ENCODE results near the gene NLK.
A peak's percentile ranks its signal among the peaks of the same experiment; 100 is the strongest.
"Not testable (repeated sequence)": the region's sequence is repeated elsewhere in the genome, so short reads cannot be mapped to it uniquely, and the experiment has no call there.

The NLK gene

DNA sequence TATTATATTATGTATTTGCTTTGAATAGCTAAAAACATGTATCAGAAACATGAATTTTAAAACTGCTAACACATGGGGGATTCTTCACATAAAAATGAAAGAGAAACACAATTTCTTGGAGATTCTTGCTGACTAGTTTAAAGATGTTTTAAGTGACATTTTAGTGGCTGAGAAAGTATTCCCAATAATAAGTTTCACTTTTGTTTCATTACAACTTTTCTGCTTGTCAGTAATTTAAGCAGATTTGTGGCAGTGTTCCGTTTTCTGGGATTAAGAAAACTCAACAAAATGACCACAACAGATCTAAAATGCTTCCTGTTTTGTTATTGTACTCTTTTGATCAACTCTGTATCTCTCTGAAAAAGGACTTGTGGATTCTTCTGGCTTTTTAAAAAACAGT lies 75.9 kb downstream of the NLK start:
- no peak for FAIRE-seq

DNA sequence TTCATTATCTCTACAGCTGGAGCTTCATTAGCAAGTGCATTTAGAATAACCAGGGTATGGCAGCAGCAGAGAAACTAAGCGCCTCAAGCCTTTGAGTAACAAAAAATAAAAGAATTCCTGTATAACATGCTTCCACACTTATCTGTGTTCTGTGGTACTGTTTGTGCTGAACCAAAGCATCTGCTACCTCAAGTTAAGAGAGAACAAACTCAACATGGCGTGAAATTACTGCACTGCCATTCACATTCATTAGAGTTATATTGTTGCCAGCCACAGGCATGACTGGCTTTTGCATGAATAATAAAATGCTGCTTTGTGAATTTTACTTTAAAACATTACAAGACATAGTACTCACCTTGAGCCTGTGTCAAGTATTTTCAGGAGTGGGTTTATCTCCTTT lies 76.6 kb downstream of the NLK start:
- no peak for FAIRE-seq

DNA sequence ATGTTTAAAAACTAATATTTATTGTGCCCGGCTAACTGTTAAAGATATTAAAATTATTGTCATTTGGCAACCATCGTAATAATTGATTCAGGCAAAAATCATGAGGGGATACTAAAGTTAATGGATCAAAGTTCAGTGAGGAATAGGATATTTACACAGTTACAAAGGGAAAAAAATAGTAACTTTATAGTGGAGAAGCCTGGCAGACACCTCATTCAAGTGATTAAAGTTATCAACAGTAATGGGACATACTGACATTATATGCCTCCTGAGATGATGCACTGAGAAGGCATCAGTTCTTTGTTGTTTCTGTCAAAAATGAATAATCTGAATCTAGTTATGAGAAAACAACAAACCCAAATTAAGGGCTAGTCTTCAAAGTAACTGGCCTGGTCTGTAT lies 77.1 kb downstream of the NLK start:
- FAIRE-seq = no peak

DNA sequence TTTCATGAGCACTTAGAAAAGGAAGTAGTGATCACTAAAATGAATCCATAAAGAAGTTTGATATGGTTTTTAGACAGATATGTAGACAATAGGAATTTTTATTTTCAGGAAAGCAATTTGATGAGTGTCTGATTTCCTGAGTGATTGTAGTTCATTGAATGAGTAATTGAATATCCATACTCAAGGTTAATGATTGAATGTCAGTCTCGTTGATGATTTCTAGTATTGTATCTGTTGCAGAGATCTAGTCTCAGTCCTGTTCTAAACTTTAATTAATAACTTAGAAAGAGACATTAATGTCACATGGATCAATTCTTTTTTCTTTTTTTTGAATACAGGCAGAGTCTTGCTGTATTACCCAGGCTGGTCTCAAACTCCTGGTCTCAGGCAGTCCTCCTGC lies 78.3 kb downstream of the NLK start:
- FAIRE-seq = no peak

DNA sequence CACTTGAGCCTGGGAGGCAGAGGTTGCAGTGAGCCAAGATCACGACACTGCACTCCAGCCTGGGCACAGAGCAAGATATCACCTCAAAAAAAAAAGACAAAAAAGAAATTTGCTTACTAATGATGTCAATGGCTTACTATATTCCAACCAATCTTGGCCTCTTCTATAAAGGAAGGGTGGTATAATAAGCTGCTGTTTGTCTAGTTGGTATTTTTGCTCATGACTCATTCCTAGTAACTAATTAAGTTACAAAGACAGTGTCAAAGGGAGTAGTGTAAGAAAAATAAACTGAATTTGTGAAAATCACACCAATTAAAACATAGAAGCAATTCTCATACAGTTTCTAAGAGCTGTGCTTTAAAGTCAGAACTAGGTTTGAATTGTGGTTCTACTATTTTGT lies 82.5 kb downstream of the NLK start:
- FAIRE-seq = no peak

DNA sequence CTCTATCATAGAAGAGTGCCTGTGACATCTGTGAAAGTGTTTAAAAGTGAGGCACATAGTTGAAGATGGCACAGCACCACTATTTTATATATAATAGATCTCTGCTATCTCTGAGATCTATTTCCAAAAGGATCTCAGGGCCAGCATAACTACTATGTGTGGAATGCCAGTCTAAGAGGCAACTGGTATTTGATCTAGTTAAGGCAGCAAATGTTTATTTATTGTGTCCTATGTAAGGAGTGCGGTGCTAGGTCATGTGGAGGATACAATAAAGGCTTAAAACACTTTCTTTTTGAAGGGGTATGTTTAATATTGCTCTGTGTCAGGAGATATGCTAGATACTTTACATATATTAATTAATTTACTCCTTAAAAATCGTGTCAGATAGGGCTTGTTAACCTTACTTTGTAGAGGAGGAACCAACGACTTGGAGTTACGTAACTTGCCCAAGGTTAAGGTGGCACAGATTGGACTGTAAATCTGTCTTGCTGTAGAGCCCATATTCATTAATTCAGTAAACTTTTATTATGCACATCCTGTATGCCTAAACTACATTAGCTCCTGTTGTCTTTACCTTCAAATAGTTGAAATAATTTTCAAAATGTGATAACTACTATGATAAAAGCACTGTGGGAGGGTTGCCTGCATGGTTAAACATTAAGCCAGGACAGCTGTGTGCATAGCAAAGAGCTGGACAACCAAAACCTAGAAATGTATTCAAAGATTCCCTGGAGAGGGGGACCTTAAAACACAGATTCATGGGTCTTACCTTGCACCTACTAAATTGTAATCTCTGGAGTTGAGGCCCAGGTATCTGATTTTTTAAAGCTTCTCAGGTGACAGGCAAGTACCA lies 83.3 kb downstream of the NLK start:
- no peak for FAIRE-seq

DNA sequence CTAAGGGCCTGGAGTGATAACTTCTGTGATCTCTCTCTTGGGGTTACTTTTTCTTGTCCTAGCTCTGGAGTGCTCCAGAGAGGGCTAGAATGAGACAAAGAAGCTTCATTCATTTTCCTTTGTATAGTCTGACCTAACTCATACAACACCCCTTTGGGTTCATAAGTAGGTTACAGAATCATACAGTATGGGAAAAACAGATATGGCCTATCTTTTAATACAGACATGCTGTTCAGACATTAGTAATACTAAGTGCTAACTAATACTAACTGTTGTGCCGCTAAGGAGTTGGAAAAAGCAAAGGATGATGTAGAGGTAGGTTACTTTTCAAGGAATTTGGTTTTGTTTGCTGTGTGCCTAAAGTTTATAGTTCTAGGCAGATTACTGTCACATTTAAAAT lies 84.7 kb downstream of the NLK start:
- FAIRE-seq = no peak

DNA sequence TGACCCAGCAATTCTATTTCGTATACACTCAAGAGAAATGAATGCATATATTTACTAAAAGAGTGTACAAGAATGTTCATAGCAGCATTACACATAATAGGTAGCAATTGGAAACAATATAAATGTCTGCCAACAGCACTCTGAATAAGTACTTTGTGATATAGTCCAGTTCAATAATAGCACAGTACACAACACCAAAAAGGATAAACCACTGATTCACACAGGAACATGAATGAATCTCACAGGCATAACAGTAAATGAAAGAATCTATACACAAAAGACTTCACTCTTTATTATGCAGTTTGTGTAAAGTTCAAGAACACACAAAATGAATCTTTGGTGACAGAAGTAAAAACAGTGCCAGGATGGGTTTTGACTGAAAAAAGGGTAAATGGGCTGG lies 86.3 kb downstream of the NLK start:
- FAIRE-seq = no peak

DNA sequence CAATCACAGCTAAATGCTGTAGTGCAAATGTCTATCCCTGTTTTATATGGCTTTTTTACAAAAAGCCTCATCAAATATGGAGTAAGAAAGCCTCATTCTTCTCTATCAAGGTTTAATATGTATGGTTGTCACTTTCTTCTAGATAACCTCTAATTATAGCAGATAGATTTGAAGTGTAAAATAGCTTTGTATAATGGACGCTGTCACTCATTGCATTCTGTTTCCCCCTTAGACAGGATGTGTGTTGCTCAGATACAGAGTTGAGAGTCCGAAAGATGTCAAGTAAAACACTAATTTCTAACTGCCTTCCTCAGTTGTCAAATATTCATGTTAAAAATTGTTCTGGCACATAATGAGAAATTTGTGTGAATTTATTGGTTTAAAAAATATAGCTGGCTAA lies 88.0 kb downstream of the NLK start:
- FAIRE-seq = peak; percentile 4

DNA sequence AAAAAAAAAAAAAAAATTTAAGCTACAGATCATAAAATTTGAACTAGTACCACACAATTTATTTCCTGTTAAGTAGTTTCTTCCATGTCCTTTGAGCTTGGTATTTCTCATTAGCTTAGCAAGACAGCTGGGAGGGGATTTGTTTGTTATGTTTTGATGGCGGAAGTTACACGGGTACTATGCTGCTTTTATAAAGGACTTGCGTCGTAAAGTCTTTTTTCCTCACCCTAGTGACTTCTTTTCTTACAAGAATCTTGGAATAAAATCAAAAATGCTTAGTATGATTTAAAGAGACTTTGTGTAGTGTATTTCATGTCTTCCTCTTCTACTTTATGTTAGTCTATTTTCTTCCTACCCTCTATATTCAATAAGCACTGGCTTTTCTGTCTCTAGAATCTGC lies 89.1 kb downstream of the NLK start:
- FAIRE-seq = peak; percentile 78

DNA sequence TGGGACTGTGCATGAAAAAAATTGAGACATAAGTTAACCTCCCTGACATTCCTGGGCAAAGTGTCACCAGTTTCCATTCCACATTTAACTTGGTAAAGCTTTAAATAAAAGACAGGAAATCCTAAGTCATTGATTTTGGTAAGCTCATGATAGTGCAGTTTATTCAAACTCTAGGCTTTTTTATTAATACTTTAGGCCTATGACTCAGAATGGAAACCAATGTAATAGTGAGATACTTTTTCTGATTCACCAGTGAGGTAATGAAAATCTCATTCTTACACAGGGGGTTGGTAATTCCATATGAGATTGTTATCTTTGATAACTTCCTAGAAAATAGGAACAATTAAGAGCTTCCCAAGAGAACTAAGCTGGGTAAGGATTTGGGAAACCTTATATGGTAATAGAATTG lies 91.1 kb downstream of the NLK start:
- no peak for FAIRE-seq

DNA sequence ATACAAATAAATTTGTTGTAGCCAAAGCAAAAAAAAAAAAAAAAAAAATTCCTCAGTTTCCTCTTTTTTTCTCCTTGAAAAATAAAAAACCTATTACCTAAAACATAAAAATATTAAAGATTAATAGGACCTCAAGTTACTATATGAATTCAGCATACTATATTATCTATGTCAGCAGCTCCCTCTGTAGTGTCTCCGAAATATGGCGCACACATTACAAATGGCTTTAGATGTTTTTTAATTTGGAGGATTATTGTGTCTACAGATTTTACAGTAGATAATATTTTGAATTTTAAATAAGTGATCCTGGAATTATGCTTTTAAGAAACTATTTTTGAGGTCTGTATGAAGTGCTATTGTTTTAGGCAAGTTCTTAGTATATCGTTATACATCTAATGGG lies 94.4 kb downstream of the NLK start:
- peak; percentile 15 for FAIRE-seq

DNA sequence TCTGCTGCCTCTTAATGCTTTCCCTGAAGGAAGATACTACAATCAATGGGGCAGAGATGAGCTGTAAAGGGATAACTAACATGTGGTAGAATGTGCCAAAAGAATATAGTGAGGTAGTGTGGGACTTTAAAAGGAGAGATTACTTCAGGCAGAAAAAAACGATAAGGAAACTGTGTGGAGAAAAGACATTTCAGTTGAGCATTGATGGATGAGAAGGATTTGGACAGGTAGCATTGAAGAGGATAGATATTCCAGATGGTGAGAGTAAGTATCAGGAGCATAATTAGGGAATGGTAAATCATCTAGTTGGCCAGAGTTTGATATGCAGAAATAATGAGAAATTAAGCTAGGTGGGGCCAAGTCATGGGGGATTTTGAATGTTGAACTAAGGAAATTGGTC lies 97.3 kb downstream of the NLK start:
- FAIRE-seq = no peak

DNA sequence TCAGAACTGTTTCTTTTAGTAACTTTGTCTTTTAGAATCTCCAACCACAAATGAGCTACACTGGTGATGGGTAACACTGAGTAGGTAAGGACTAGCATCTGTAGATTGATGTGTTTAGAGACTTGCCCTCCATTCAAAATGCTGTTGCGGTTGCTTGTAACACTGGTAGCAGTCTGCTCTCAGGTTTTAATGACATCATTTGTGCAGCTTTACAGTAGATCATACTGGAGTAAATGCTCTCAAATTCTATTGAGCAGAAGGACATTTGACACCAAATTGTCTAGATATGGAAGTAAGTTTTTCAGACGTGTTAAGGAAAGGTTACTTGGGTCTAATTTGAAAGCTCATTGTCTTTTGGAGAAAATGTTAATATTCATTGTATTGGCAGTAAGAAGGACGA lies 98.8 kb downstream of the NLK start:
- no peak for FAIRE-seq

DNA sequence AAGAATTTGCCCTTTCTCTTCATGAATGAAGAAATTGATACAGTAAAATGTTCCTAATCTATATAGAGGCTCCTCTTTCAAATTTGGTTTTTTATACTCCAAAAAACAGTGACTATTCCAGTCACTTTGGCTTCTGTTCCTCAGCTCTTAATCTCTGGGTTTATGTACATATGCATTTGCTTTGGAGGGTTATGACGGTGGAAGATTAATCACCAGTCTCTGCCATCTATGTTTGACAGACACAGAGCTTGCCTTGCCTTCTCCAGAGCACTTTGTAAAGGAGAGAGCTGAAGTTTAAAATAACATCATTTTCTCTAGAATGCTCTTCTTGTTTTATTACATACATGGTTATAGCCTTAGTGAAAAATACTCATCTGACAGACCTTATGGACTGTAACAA lies 99.3 kb downstream of the NLK start:
- FAIRE-seq = no peak

DNA sequence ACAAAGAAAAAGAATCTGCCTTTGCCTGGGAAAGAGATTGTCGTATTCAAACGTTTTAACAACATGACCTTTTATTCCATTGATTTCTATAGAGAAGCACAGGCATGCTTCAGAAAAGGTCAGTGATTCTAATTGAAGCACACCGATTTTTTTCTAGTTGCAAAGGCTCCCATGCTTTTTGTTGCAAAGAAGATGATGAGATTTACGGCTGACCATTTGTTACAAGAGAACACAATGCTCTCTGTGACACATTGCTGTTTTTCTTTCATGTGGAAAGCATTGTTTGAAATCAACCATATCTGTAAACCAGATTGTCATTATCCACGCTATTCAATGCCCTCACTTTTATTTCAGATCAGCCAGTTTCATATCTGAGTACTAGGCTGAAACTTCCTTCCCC lies 99.8 kb downstream of the NLK start:
- FAIRE-seq = no peak

DNA sequence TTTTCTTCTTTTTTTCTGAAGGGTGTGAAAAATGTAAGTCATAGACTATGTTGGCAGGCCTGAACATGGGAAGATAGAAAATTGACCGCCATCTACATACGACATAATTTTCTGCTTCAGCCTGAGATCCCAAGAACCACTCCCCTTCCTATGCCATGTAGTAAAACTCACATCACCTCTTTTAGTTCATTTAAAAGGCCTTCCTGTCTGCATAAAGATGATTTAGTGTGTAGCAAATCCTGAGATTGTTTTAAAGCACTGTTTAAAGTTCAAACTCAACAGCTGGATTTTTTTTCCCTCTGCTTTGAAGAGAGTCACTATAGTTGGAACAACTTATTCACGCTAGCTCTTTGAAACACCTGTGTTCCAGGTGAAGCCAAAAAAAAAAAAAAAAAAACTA lies 101.5 kb downstream of the NLK start:
- no peak for FAIRE-seq

DNA sequence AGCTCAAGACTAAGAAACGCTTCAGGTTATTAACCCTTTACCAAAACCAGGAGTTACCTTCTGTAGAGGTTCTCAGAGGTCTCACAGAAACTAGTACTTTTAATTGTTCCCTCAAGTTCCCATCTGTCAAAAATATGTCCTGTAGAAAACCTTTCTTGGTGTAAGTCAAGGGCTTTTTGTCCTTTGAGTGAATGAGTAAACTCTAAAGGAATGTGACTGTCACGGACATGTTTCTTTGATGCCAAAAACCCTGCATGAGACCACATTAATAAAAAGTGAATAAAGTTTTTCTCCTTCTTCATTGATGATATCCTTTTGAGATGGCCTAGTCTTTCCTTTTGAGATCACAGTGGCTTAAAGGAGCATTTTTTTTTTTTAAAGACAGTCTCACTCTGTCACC lies 102.9 kb downstream of the NLK start:
- no peak for FAIRE-seq

DNA sequence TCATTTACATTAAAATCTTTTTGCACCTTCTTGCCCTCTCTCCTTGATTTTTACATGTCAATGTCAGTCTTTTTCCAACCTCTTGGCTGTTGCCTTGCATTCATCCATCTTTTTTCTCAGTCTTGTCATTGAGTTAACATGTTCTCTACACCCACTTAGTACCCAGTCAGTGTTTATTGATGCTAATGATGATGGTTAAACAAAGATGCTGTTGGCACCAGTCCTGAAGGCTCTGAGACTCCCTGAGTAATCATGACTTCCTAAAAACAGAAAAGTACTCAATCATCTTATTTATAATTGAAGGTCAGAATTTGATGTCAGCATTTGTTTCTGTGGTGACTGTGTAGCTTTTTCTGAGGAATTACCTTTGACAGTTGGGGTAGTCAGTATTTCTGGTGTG lies 104.5 kb downstream of the NLK start:
- no peak for FAIRE-seq

DNA sequence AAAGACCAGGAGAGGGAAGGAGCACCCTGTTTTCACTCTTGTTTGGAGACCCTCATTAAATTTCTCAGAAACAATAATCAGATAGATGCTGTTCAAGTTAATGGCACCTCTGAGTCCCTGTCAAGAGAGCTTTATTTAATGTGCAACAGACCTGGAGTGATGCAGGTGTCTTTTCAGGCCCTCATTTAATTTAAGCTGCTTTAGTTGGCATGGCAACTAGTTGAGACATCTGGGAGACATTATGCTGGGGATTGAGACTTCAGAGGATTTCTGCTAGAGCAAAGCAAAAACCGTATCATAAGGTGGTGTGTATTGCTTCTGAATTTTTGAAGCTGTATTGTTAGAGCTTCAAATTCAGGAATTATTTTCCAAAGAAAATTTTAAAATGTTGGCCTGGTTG lies 108.5 kb downstream of the NLK start:
- FAIRE-seq = no peak

DNA sequence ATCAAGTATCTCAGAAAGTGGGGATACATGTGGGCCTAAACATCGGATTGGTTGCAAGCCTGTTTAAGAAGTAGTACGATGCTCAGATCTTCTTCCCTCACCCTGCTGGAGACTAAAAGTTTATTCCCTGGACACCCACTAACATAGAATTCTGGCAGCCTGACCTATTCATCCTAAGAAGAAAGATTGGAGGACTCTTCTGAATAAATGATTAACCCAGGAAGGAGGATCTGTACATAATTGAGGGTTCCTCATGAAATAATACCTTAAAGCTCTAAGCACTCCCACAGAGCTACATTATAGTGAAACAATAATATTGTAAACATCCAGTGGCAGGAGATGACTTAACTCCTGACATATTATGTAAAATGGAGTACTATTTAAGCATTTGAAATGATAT lies 111.7 kb downstream of the NLK start:
- FAIRE-seq = no peak

DNA sequence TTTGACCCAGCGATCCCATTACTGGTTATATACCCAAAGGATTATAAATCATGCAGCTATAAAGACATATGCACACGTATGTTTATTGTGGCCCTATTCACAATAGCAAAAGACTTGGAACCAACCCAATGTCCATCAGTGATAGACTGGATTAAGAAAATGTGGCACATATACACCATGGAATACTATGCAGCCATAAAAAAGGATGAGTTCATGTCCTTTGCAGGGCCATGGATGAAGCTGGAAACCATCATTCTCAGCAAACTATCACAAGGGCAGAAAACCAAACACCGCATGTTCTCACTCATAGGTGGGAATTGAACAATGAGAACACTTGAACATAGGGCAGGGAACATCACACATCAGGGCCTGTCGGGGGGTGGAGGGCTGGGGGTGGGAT lies 112.9 kb downstream of the NLK start:
- FAIRE-seq = not testable (repeated sequence)

DNA sequence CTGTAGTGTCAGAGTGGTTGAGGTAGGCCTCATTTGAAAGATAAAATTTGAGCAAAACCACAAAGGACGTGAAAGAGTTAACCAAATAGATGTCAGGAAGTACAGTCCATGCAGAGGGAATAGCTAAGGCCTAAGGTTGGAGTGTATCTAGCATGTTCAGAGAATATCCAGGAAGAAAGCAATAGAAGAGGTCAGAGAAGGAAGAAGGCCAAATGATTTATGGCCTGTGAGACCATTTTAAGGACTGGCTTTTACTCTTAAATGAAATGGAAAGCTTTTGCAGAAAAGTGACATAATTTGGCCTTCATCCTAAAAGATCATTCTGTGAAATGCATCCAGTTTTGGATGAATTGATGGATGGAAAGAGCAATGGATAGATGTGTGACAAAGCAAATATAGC lies 116.5 kb downstream of the NLK start:
- no peak for FAIRE-seq

DNA sequence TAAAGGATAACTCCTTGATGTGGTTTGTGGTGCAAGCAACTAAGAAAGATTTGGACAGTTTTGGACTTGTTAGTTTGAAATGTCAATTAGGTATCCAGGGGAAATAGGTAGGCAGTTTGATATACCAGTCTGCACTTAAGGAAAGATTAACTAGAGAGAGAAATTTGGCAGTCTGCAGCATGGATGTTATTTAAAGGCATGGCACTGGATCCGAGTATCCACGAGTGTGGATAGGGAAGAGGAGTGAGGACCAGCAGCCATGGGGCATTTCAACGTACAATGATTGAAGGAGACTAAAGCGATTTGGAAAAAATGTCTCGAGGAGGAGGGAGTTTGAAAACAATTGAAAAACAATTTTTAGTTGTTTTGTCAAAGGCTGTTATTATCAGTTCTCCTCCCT lies 117.4 kb downstream of the NLK start:
- FAIRE-seq = no peak

DNA sequence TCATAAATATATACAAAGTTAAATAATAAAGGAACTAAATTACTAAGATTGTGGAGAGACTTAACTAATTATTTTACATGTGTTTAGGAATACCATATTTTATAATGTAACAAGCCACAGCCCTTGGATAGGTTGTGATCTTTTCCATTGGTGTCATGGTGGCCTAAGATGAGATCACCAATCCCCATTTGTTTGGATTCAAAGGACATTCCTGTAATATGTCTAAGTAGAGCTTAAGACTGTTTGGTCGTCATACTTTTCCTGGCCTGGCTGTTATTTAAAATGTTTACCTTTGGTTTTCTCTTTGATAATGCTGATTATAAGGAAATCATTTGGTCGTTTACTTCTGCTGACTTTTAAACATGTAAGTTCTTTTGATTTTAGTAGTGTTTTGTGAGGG lies 118.1 kb downstream of the NLK start:
- no peak for FAIRE-seq

All from endometrium (tissue), 2 donors.